ENCODE measurements around the gene CCDC61. TPM values are rescaled to one million over a fixed set of nuclear protein-coding genes. Genes with fewer than 3 reads are reported as not detected.

Gene CCDC61
- total RNA-seq, 1 donor from 2014 or later: 15.4 TPM

- H3K27me3 ChIP-seq: peaks cover 10% of the 10 kb centered on the region
- no peak overlapping the region for H3K27ac ChIP-seq
- no peak for ATAC-seq
Observed at GRCh38 chr19:45960595-45961235, 34.6 kb upstream of the CCDC61 start.

GRCh38 chr19:45962021-45962420 lies 33.2 kb upstream of the CCDC61 start:
- H3K27me3 ChIP-seq: peaks cover 5% of the 10 kb centered on the region

More at GRCh38 chr19:45960595-45961235, 34.6 kb upstream of the CCDC61 start:
- Histone ChIP-seq H3K4me3 (no peak overlapping the region), H3K4me1 (no peaks in the 10 kb centered on the region), H3K36me3 (no peaks in the 10 kb centered on the region), H3K9me3 (no peaks in the 10 kb centered on the region)
- intact Hi-C loops (cut with DNase I): no loop called here
- no peak for DNase-seq
- TF ChIP-seq CTCF (IDR thresholded peaks at IDR 0.05): no peak

GRCh38 chr19:45967246-45967645 lies 28.0 kb upstream of the CCDC61 start:
- Histone ChIP-seq H3K36me3 (no peaks in the 10 kb centered on the region), H3K27me3 (peaks cover 24% of the 10 kb centered on the region), H3K4me1 (no peaks in the 10 kb centered on the region), H3K4me3 (no peak overlapping the region), H3K9me3 (no peaks in the 10 kb centered on the region), H3K27ac (no peak overlapping the region)
- intact Hi-C loops (cut with DNase I): no loop called here
- no peak for TF ChIP-seq CTCF (IDR thresholded peaks at IDR 0.05)
- no peak for ATAC-seq
- no peak for DNase-seq

More at GRCh38 chr19:45962021-45962420, 33.2 kb upstream of the CCDC61 start:
- no peak overlapping the region for H3K27ac ChIP-seq
- intact Hi-C loops (cut with DNase I): no loop called here
- no peak overlapping the region for H3K4me3 ChIP-seq
- H3K4me1 ChIP-seq: no peaks in the 10 kb centered on the region
- no peak for DNase-seq
- H3K9me3 ChIP-seq: no peaks in the 10 kb centered on the region
- no peak for ATAC-seq
- no peak for TF ChIP-seq CTCF (IDR thresholded peaks at IDR 0.05)
- H3K36me3 ChIP-seq: no peaks in the 10 kb centered on the region

- intact Hi-C loops (cut with DNase I): no loop called here
- no peak overlapping the region for H3K4me3 ChIP-seq
- no peaks in the 10 kb centered on the region for H3K36me3 ChIP-seq
- no peaks in the 10 kb centered on the region for H3K9me3 ChIP-seq
- H3K4me1 ChIP-seq: no peaks in the 10 kb centered on the region
- ATAC-seq: no peak
- peaks cover 34% of the 10 kb centered on the region for H3K27me3 ChIP-seq
- no peak overlapping the region for H3K27ac ChIP-seq
- no peak for TF ChIP-seq CTCF (IDR thresholded peaks at IDR 0.05)
- no peak for DNase-seq
Observed at GRCh38 chr19:45968626-45969025, 26.6 kb upstream of the CCDC61 start.

- Histone ChIP-seq H3K9me3 (no peaks in the 10 kb centered on the region), H3K27ac (no peak overlapping the region), H3K4me3 (no peak overlapping the region), H3K4me1 (no peaks in the 10 kb centered on the region), H3K27me3 (peaks cover 45% of the 10 kb centered on the region), H3K36me3 (no peaks in the 10 kb centered on the region)
- intact Hi-C loops (cut with DNase I): no loop called here
- ATAC-seq (no peak), DNase-seq (no peak)
- no peak for TF ChIP-seq CTCF (IDR thresholded peaks at IDR 0.05)
Observed at GRCh38 chr19:45969676-45970075, 25.6 kb upstream of the CCDC61 start.
